NCI-H2107 (cell line): Measurements from ENCODE around the gene ZFAND2B.
"Not testable (repeated sequence)": the region's sequence is repeated elsewhere in the genome, so short reads cannot be mapped to it uniquely, and the experiment has no call there.

ENCODE experiments used
- DNase-seq: peaks from one replicate; lab custom pipeline; 2025; lab: John Stamatoyannopoulos, UW

The ZFAND2B gene

GRCh38 chr2:219250049-219250781, 43.6 kb downstream of the ZFAND2B start:
- no peak for DNase-seq

GRCh38 chr2:219251656-219252055, 45.1 kb downstream of the ZFAND2B start:
- DNase-seq = no peak

- DNase-seq = peak; percentile 6
These were observed 45.5 kb downstream of the ZFAND2B start for GRCh38 chr2:219252084-219252483.

- DNase-seq = no peak
These were observed 46.0 kb downstream of the ZFAND2B start for GRCh38 chr2:219252570-219252899.

GRCh38 chr2:219252900-219253752, 46.5 kb downstream of the ZFAND2B start, which contains the start of gene TUBA4B:
TSS of gene TUBA4B (plus strand) at chr2:219253243. CDS start at chr2:219253408, 165 bp downstream.
- DNase-seq = no peak

- peak; percentile 38 for DNase-seq
These were observed 47.4 kb downstream of the ZFAND2B start, which contains the start of gene TUBA4A for GRCh38 chr2:219253753-219254589. TSS of gene TUBA4A (minus strand) at chr2:219253918. CDS start at chr2:219253858, 60 bp downstream.

GRCh38 chr2:219254590-219255201, 48.1 kb downstream of the ZFAND2B start:
- DNase-seq = no peak

GRCh38 chr2:219258942-219259341, 52.4 kb downstream of the ZFAND2B start:
- not testable (repeated sequence) for DNase-seq
